Caco-2 (cell line): ENCODE results near the gene BAIAP3. TPM values are rescaled to one million over a fixed set of nuclear protein-coding genes. Genes with fewer than 3 reads are reported as not detected.
"Not testable (repeated sequence)": the region's sequence is repeated elsewhere in the genome, so short reads cannot be mapped to it uniquely, and the experiment has no call there.

Experiments
- BruUV-seq: library from RNA; stranded (reverse); fragments of 400-500 nt; replicated peaks from 2 replicates; lab custom pipeline; 2021; lab: Mats Ljungman, UMichigan
- CTCF ChIA-PET: fragments of 300-600 bp; sonication (Branson Sonifier 250); formaldehyde crosslinking; loops from one replicate; lab custom pipeline; 2022; ENCODE audit warnings: antibody characterized with exemption; lab: Charles Lee
- POLR2A ChIA-PET: fragments of 300-600 bp; sonication (Branson Sonifier 250); formaldehyde crosslinking; loops from one replicate; lab custom pipeline; 2022; ENCODE audit warnings: antibody characterized with exemption; lab: Charles Lee
- DNase-seq, 2 experiments: peaks; one replicate each; pipeline versions ENCODE4 v3.0.0 to v3.0.0-alpha.2; 2020 to 2022
- H3K27me3 ChIP-seq: replicated peaks from 2 replicates; pipeline ENCODE4 v1.6.0; 2011; ENCODE audit warnings: low read length; ENCODE audit not compliant: control insufficient read depth, insufficient read depth
- H3K36me3 ChIP-seq: 2 replicates; pipeline ENCODE4 v1.5.1; 2011; ENCODE audit warnings: low read length; ENCODE audit not compliant: control insufficient read depth, insufficient read depth
- H3K4me1 ChIP-seq: fragments of 250-450 bp; sonication (Bioruptor Pico); 2 replicates; pipeline ENCODE4 v1.5.1; 2020; ENCODE audit warnings: mild to moderate bottlenecking
- H3K4me3 ChIP-seq: 2 replicates; pipeline ENCODE4 v1.5.1; 2011; ENCODE audit warnings: low read depth, mild to moderate bottlenecking, control low read depth, low read length
- H3K9me3 ChIP-seq: fragments of 250-450 bp; sonication (Bioruptor Pico); 2 replicates; pipeline ENCODE4 v1.5.1; 2020; ENCODE audit warnings: mild to moderate bottlenecking, moderate library complexity
- H3K27ac Mint-ChIP-seq: one replicate; pipeline ENCODE4 v1.8.0; 2022; ENCODE audit warnings: mixed read lengths; ENCODE audit not compliant: unreplicated experiment
- H3K27me3 Mint-ChIP-seq: one replicate; pipeline ENCODE4 v1.8.0; 2022; ENCODE audit warnings: mixed read lengths; ENCODE audit not compliant: insufficient read depth, unreplicated experiment
- H3K36me3 Mint-ChIP-seq: one replicate; pipeline ENCODE4 v1.8.0; 2022; ENCODE audit warnings: mild to moderate bottlenecking, mixed read lengths; ENCODE audit not compliant: insufficient read depth, unreplicated experiment
- H3K4me1 Mint-ChIP-seq: one replicate; pipeline ENCODE4 v1.8.0; 2022; ENCODE audit warnings: low read depth, mixed read lengths; ENCODE audit not compliant: unreplicated experiment
- H3K4me3 Mint-ChIP-seq: one replicate; pipeline ENCODE4 v1.8.0; 2022; ENCODE audit warnings: mild to moderate bottlenecking, moderate library complexity, mixed read lengths; ENCODE audit not compliant: unreplicated experiment
- H3K9me3 Mint-ChIP-seq: one replicate; pipeline ENCODE4 v1.8.0; 2022; ENCODE audit warnings: mixed read lengths; ENCODE audit not compliant: unreplicated experiment
- intact Hi-C: fragments of 100-400 bp; cut with micrococcal nuclease; formaldehyde crosslinking; loops from one replicate; pipeline ENCODE4 v1.10.0; 2022; ENCODE audit not compliant: unreplicated experiment
- total RNA-seq: library from RNA; stranded (reverse); gene quantifications from 2 replicates; pipeline ENCODE4 v1.2.3, GENCODE V29; 2022
- TF ChIP-seq, protein P1 (sequence below), 2 experiments: fragments of 200-600 bp in 1 of 2; IDR thresholded peaks; 1 replicate in 1 of 2; 2 replicates in 1 of 2; pipeline versions ENCODE4 v1.5.1 to v1.8.0; 2011 to 2022; ENCODE audit warnings: antibody characterized with exemption in 1 of 2, control low read depth in 1 of 2, inconsistent platforms in 1 of 2, low read depth in 1 of 2, low read length in 1 of 2, mild to moderate bottlenecking in 1 of 2, moderate library complexity in 1 of 2; ENCODE audit not compliant: insufficient read depth in 1 of 2, severe bottlenecking in 1 of 2, unreplicated experiment in 1 of 2

The BAIAP3 gene
- total RNA-seq, 1 experiment from 2014 or later = 5.0 TPM

DNA sequence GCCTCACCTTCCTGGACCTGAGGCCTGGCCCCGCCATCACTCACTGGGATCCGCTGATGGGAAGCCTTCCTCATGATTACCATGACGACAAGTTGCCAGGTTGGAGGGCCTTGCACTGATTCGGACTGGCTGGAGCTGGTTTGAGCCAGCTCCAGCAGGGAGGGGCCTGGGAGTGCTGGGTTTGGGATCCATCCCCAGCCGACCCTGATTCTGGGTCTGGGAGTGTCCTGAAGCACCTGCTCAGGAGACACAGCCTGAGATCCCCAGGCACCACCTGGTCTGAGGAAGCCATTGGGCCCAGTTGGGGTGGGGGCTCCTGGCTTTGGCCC lies 5.9 kb upstream of the BAIAP3 start:
- no peaks in the 10 kb centered on the region for H3K4me1 ChIP-seq
- DNase-seq = no peak
- Mint-ChIP-seq H3K27ac (no peak overlapping the region), H3K36me3 (peaks cover 18% of the 10 kb centered on the region), H3K4me1 (no peaks in the 10 kb centered on the region), H3K27me3 (no peaks in the 10 kb centered on the region), H3K4me3 (no peak overlapping the region), H3K9me3 (no peaks in the 10 kb centered on the region)
- POLR2A ChIA-PET = no interaction called here
- intact Hi-C loops = no loop called here
- TF ChIP-seq, protein P1, sequence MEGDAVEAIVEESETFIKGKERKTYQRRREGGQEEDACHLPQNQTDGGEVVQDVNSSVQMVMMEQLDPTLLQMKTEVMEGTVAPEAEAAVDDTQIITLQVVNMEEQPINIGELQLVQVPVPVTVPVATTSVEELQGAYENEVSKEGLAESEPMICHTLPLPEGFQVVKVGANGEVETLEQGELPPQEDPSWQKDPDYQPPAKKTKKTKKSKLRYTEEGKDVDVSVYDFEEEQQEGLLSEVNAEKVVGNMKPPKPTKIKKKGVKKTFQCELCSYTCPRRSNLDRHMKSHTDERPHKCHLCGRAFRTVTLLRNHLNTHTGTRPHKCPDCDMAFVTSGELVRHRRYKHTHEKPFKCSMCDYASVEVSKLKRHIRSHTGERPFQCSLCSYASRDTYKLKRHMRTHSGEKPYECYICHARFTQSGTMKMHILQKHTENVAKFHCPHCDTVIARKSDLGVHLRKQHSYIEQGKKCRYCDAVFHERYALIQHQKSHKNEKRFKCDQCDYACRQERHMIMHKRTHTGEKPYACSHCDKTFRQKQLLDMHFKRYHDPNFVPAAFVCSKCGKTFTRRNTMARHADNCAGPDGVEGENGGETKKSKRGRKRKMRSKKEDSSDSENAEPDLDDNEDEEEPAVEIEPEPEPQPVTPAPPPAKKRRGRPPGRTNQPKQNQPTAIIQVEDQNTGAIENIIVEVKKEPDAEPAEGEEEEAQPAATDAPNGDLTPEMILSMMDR (IDR thresholded peaks at IDR 0.05; ENCODE audit: insufficient read depth in 1 of 2, low read depth in 1 of 2, low read length in 1 of 2, severe bottlenecking in 1 of 2, unreplicated experiment in 1 of 2) = no peak
- no peaks in the 10 kb centered on the region for H3K27me3 ChIP-seq
- H3K9me3 ChIP-seq = no peaks in the 10 kb centered on the region
- no TSS peak for BruUV-seq
- H3K36me3 ChIP-seq = no peaks in the 10 kb centered on the region; the same call in 1 of the 2 replicates
- CTCF ChIA-PET = interaction anchor here (0.5 to 0.6 kb wide), 2 partner anchors 30 to 500 kb away, joined by 3 to 5 read pairs; no protein-coding TSS in a partner anchor
- no peak overlapping the region for H3K4me3 ChIP-seq

DNA sequence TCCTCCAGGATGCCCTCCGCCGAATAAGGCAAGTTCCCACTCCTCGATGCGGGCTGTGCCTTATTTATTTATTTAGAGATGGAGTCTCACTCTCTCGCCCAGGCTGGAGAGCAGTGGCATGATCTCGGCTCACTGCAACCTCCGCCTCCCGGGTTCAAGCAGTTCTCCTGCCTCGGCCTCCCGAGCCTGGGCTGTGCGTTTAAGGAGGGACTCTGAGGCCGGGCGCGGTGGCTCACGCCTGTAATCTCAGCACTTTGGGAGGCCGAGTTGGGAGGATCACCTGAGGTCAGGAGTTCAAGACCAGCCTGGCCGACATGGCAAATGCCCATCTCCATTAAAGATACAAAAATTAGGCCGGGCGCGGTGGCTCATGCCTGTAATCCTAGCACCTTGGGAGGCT lies 5.3 kb upstream of the BAIAP3 start:
- H3K9me3 ChIP-seq, POLR2A ChIA-PET, H3K4me3 ChIP-seq, CTCF ChIA-PET, H3K36me3 ChIP-seq, intact Hi-C loops, H3K4me1 ChIP-seq, H3K4me3 Mint-ChIP-seq, H3K27me3 ChIP-seq, H3K4me1 Mint-ChIP-seq, H3K27ac Mint-ChIP-seq, DNase-seq, H3K9me3 Mint-ChIP-seq, H3K27me3 Mint-ChIP-seq, BruUV-seq: not testable (repeated sequence)
- H3K36me3 Mint-ChIP-seq = peaks cover 18% of the 10 kb centered on the region

DNA sequence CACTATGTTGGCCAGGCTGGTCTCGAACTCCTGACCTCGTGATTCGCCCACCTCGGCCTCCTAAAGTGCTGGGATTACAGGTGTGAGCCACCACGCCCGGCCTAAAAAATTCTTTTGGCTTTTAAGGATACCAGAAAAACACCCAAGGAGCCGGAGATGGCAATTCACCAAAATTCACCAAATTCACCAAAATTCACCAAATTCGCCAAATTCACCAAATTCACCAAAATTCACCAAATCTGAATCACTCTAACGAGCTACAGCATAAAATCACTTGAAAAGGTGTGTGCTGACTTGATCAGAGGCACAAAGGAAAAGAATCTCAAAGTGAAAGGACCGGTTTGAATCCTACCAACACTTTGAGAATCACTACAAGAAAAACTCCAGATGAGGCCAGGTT lies 4.5 kb upstream of the BAIAP3 start:
- H3K4me3 ChIP-seq, DNase-seq, H3K27me3 ChIP-seq, H3K36me3 ChIP-seq, H3K4me1 ChIP-seq, H3K27ac Mint-ChIP-seq, H3K4me1 Mint-ChIP-seq, H3K27me3 Mint-ChIP-seq, H3K4me3 Mint-ChIP-seq, H3K36me3 Mint-ChIP-seq, H3K9me3 ChIP-seq, intact Hi-C loops, BruUV-seq, H3K9me3 Mint-ChIP-seq, CTCF ChIA-PET, POLR2A ChIA-PET: not testable (repeated sequence)

DNA sequence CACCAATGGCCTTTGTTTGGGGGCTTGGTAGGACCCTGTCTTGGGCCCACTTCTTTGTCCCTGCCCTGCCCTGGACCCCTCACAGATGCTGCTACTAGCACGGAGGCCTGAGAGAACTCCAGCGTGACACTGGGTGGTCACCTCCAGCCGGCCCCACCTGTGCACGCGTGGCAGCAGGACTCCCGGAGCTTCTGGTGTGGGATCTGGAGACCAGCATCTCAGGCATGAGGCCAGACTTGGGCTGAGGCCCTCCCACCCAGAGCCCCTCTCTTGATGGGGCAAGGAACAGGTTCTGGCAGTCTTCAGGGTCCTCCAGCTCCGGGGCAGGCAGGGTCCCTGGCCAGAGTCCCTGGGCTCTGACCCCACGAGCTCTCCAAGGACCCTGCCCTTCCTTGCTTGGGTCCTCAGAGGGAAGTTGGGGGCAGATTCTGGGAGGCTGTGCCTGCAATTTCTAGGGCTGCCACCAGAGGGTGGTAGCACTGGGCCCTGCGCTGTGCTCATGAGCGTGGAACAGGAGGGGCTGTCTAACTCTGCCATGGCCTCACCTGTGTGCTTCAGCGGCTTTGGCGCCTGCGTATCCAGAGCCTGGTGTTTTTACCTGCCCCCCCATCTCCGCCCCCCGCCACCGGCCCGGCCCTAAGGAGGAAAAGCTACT lies 3.1 kb upstream of the BAIAP3 start:
- CTCF ChIA-PET = interaction anchor here (0.6 kb wide), 2 partner anchors 100 to 601 kb away, joined by 4 to 5 read pairs; no protein-coding TSS in a partner anchor
- intact Hi-C loops = no loop called here
- H3K4me3 ChIP-seq = no peak overlapping the region
- no TSS peak for BruUV-seq
- Mint-ChIP-seq H3K4me3 (no peak overlapping the region), H3K9me3 (no peaks in the 10 kb centered on the region), H3K27me3 (no peaks in the 10 kb centered on the region), H3K4me1 (no peaks in the 10 kb centered on the region), H3K27ac (no peak overlapping the region), H3K36me3 (no peaks in the 10 kb centered on the region)
- peaks cover 4% of the 10 kb centered on the region; the same call in 1 of the 2 replicates for H3K4me1 ChIP-seq
- TF ChIP-seq, protein P1 (IDR thresholded peaks at IDR 0.05; ENCODE audit: insufficient read depth in 1 of 2, low read depth in 1 of 2, low read length in 1 of 2, severe bottlenecking in 1 of 2, unreplicated experiment in 1 of 2) = peak; percentile 44 to 57
- POLR2A ChIA-PET = no interaction called here
- no peak for DNase-seq
- H3K27me3 ChIP-seq = no peaks in the 10 kb centered on the region; the same call in 1 of the 2 replicates
- no peaks in the 10 kb centered on the region for H3K36me3 ChIP-seq
- no peaks in the 10 kb centered on the region for H3K9me3 ChIP-seq
